Measurements from ENCODE around the gene ATF7IP.
A peak's percentile ranks its signal among the peaks of the same experiment; 100 is the strongest.

Gene ATF7IP

GRCh38 chr12:14410177-14410576 is 44.7 kb downstream of the ATF7IP start:
- Histone ChIP-seq H3K27me3 (replicated peaks; ENCODE audit: control insufficient read depth, insufficient read depth, low read length, poor library complexity, severe bottlenecking) (no peaks in the 10 kb centered on the region), H3K27ac (ENCODE audit: insufficient read depth, low read length, poor library complexity, severe bottlenecking) (no peak overlapping the region), H3K4me3 (ENCODE audit: insufficient read depth, low read depth, low read length, poor library complexity, severe bottlenecking) (no peak overlapping the region), H3K4me1 (ENCODE audit: control insufficient read depth, insufficient read depth, low read length, poor library complexity, severe bottlenecking) (peaks cover 22% of the 10 kb centered on the region), H3K9me3 (ENCODE audit: control insufficient read depth, low read length) (no peaks in the 10 kb centered on the region), H3K36me3 (ENCODE audit: control insufficient read depth, insufficient read depth, low read length) (no peaks in the 10 kb centered on the region)
- no peak for DNase-seq

GRCh38 chr12:14410841-14411569 is 45.5 kb downstream of the ATF7IP start:
- no peak overlapping the region for H3K4me3 ChIP-seq (ENCODE audit: insufficient read depth, low read depth, low read length, poor library complexity, severe bottlenecking)
- no peaks in the 10 kb centered on the region for H3K9me3 ChIP-seq (ENCODE audit: control insufficient read depth, low read length)
- peaks cover 22% of the 10 kb centered on the region for H3K4me1 ChIP-seq (ENCODE audit: control insufficient read depth, insufficient read depth, low read length, poor library complexity, severe bottlenecking)
- DNase-seq: peak in 2 of 3 donors; percentile 29 to 30
- H3K27me3 ChIP-seq (replicated peaks; ENCODE audit: control insufficient read depth, insufficient read depth, low read length, poor library complexity, severe bottlenecking): no peaks in the 10 kb centered on the region
- H3K36me3 ChIP-seq (ENCODE audit: control insufficient read depth, insufficient read depth, low read length): no peaks in the 10 kb centered on the region
- H3K27ac ChIP-seq (ENCODE audit: insufficient read depth, low read length, poor library complexity, severe bottlenecking): peak overlapping the region; percentile 44

GRCh38 chr12:14416658-14417057 is 51.2 kb downstream of the ATF7IP start:
- Histone ChIP-seq H3K4me1 (ENCODE audit: control insufficient read depth, insufficient read depth, low read length, poor library complexity, severe bottlenecking) (peaks cover 19% of the 10 kb centered on the region), H3K4me3 (ENCODE audit: insufficient read depth, low read depth, low read length, poor library complexity, severe bottlenecking) (no peak overlapping the region), H3K27me3 (replicated peaks; ENCODE audit: control insufficient read depth, insufficient read depth, low read length, poor library complexity, severe bottlenecking) (no peaks in the 10 kb centered on the region), H3K9me3 (ENCODE audit: control insufficient read depth, low read length) (peaks cover 4% of the 10 kb centered on the region), H3K36me3 (ENCODE audit: control insufficient read depth, insufficient read depth, low read length) (peaks cover 6% of the 10 kb centered on the region), H3K27ac (ENCODE audit: insufficient read depth, low read length, poor library complexity, severe bottlenecking) (peak overlapping the region; percentile 11)
- peak in 1 of 3 donors; percentile 36 for DNase-seq

GRCh38 chr12:14417715-14418114 is 52.2 kb downstream of the ATF7IP start:
- Histone ChIP-seq H3K9me3 (ENCODE audit: control insufficient read depth, low read length) (peaks cover 7% of the 10 kb centered on the region), H3K4me3 (ENCODE audit: insufficient read depth, low read depth, low read length, poor library complexity, severe bottlenecking) (no peak overlapping the region), H3K4me1 (ENCODE audit: control insufficient read depth, insufficient read depth, low read length, poor library complexity, severe bottlenecking) (peaks cover 17% of the 10 kb centered on the region), H3K27me3 (replicated peaks; ENCODE audit: control insufficient read depth, insufficient read depth, low read length, poor library complexity, severe bottlenecking) (no peaks in the 10 kb centered on the region), H3K27ac (ENCODE audit: insufficient read depth, low read length, poor library complexity, severe bottlenecking) (peak overlapping the region; percentile 20), H3K36me3 (ENCODE audit: control insufficient read depth, insufficient read depth, low read length) (peaks cover 10% of the 10 kb centered on the region)
- peak; percentile 41 to 66 (median 54) for DNase-seq

GRCh38 chr12:14418451-14418890 is 53.0 kb downstream of the ATF7IP start:
- H3K27ac ChIP-seq (ENCODE audit: insufficient read depth, low read length, poor library complexity, severe bottlenecking): peak overlapping the region; percentile 40
- peaks cover 11% of the 10 kb centered on the region for H3K4me1 ChIP-seq (ENCODE audit: control insufficient read depth, insufficient read depth, low read length, poor library complexity, severe bottlenecking)
- no peaks in the 10 kb centered on the region for H3K27me3 ChIP-seq (replicated peaks; ENCODE audit: control insufficient read depth, insufficient read depth, low read length, poor library complexity, severe bottlenecking)
- H3K9me3 ChIP-seq (ENCODE audit: control insufficient read depth, low read length): peaks cover 7% of the 10 kb centered on the region
- DNase-seq: no peak
- H3K36me3 ChIP-seq (ENCODE audit: control insufficient read depth, insufficient read depth, low read length): peaks cover 10% of the 10 kb centered on the region
- H3K4me3 ChIP-seq (ENCODE audit: insufficient read depth, low read depth, low read length, poor library complexity, severe bottlenecking): peak overlapping the region; percentile 23

GRCh38 chr12:14422516-14423230 is 57.2 kb downstream of the ATF7IP start:
- Histone ChIP-seq H3K4me1 (ENCODE audit: control insufficient read depth, insufficient read depth, low read length, poor library complexity, severe bottlenecking) (peaks cover 4% of the 10 kb centered on the region), H3K36me3 (ENCODE audit: control insufficient read depth, insufficient read depth, low read length) (peaks cover 22% of the 10 kb centered on the region), H3K9me3 (ENCODE audit: control insufficient read depth, low read length) (peaks cover 7% of the 10 kb centered on the region), H3K27me3 (replicated peaks; ENCODE audit: control insufficient read depth, insufficient read depth, low read length, poor library complexity, severe bottlenecking) (no peaks in the 10 kb centered on the region), H3K4me3 (ENCODE audit: insufficient read depth, low read depth, low read length, poor library complexity, severe bottlenecking) (no peak overlapping the region), H3K27ac (ENCODE audit: insufficient read depth, low read length, poor library complexity, severe bottlenecking) (no peak overlapping the region)
- DNase-seq: no peak

GRCh38 chr12:14424545-14424944 is 59.1 kb downstream of the ATF7IP start:
- H3K27ac ChIP-seq (ENCODE audit: insufficient read depth, low read length, poor library complexity, severe bottlenecking): no peak overlapping the region
- peaks cover 24% of the 10 kb centered on the region for H3K36me3 ChIP-seq (ENCODE audit: control insufficient read depth, insufficient read depth, low read length)
- H3K4me3 ChIP-seq (ENCODE audit: insufficient read depth, low read depth, low read length, poor library complexity, severe bottlenecking): no peak overlapping the region
- DNase-seq: no peak
- no peaks in the 10 kb centered on the region for H3K27me3 ChIP-seq (replicated peaks; ENCODE audit: control insufficient read depth, insufficient read depth, low read length, poor library complexity, severe bottlenecking)
- H3K9me3 ChIP-seq (ENCODE audit: control insufficient read depth, low read length): peaks cover 7% of the 10 kb centered on the region
- peaks cover 15% of the 10 kb centered on the region for H3K4me1 ChIP-seq (ENCODE audit: control insufficient read depth, insufficient read depth, low read length, poor library complexity, severe bottlenecking)

GRCh38 chr12:14426792-14427191 is 61.3 kb downstream of the ATF7IP start:
- peaks cover 18% of the 10 kb centered on the region for H3K4me1 ChIP-seq (ENCODE audit: control insufficient read depth, insufficient read depth, low read length, poor library complexity, severe bottlenecking)

GRCh38 chr12:14427929-14428328 is 62.4 kb downstream of the ATF7IP start:
- Histone ChIP-seq H3K9me3 (ENCODE audit: control insufficient read depth, low read length) (no peaks in the 10 kb centered on the region), H3K36me3 (ENCODE audit: control insufficient read depth, insufficient read depth, low read length) (peaks cover 21% of the 10 kb centered on the region), H3K27me3 (replicated peaks; ENCODE audit: control insufficient read depth, insufficient read depth, low read length, poor library complexity, severe bottlenecking) (no peaks in the 10 kb centered on the region), H3K4me1 (ENCODE audit: control insufficient read depth, insufficient read depth, low read length, poor library complexity, severe bottlenecking) (peaks cover 18% of the 10 kb centered on the region), H3K27ac (ENCODE audit: insufficient read depth, low read length, poor library complexity, severe bottlenecking) (no peak overlapping the region), H3K4me3 (ENCODE audit: insufficient read depth, low read depth, low read length, poor library complexity, severe bottlenecking) (no peak overlapping the region)
- DNase-seq: no peak

More at GRCh38 chr12:14426792-14427191, 61.3 kb downstream of the ATF7IP start:
- Histone ChIP-seq H3K9me3 (ENCODE audit: control insufficient read depth, low read length) (peaks cover 2% of the 10 kb centered on the region), H3K4me3 (ENCODE audit: insufficient read depth, low read depth, low read length, poor library complexity, severe bottlenecking) (no peak overlapping the region), H3K27me3 (replicated peaks; ENCODE audit: control insufficient read depth, insufficient read depth, low read length, poor library complexity, severe bottlenecking) (no peaks in the 10 kb centered on the region), H3K27ac (ENCODE audit: insufficient read depth, low read length, poor library complexity, severe bottlenecking) (no peak overlapping the region), H3K36me3 (ENCODE audit: control insufficient read depth, insufficient read depth, low read length) (peaks cover 24% of the 10 kb centered on the region)
- DNase-seq: no peak

GRCh38 chr12:14430394-14430986 is 65.0 kb downstream of the ATF7IP start:
- peaks cover 17% of the 10 kb centered on the region for H3K36me3 ChIP-seq (ENCODE audit: control insufficient read depth, insufficient read depth, low read length)
- H3K27ac ChIP-seq (ENCODE audit: insufficient read depth, low read length, poor library complexity, severe bottlenecking): no peak overlapping the region
- no peaks in the 10 kb centered on the region for H3K27me3 ChIP-seq (replicated peaks; ENCODE audit: control insufficient read depth, insufficient read depth, low read length, poor library complexity, severe bottlenecking)
- H3K4me3 ChIP-seq (ENCODE audit: insufficient read depth, low read depth, low read length, poor library complexity, severe bottlenecking): no peak overlapping the region
- no peak for DNase-seq
- H3K4me1 ChIP-seq (ENCODE audit: control insufficient read depth, insufficient read depth, low read length, poor library complexity, severe bottlenecking): peaks cover 18% of the 10 kb centered on the region
- H3K9me3 ChIP-seq (ENCODE audit: control insufficient read depth, low read length): no peaks in the 10 kb centered on the region

All from effector memory CD4-positive, alpha-beta T cell (primary cell).